Upper lobe of right lung (tissue), 1 donor: ENCODE results near the gene MCU. TPM values are rescaled to one million over a fixed set of nuclear protein-coding genes. Genes with fewer than 3 reads are reported as not detected.

Experiments
- ATAC-seq: fragments of 200-7000 bp; cut with Tn5 transposase; one replicate; pipeline ENCODE4 v1.9.1; 2020; ENCODE audit warnings: mild to moderate bottlenecking, moderate library complexity
- DNase-seq: peaks from one replicate; pipeline ENCODE4 v3.0.0-alpha.2; 2020
- H3K27ac ChIP-seq: fragments of 200-600 bp; one replicate; pipeline ENCODE4 v1.8.0; 2022
- H3K27me3 ChIP-seq: fragments of 200-600 bp; one replicate; pipeline ENCODE4 v1.8.0; 2022; ENCODE audit warnings: mild to moderate bottlenecking
- H3K36me3 ChIP-seq: fragments of 200-600 bp; one replicate; pipeline ENCODE4 v1.8.0; 2022
- H3K4me1 ChIP-seq: fragments of 200-600 bp; one replicate; pipeline ENCODE4 v1.8.0; 2022
- H3K4me3 ChIP-seq: fragments of 200-600 bp; one replicate; pipeline ENCODE4 v1.8.0; 2022; ENCODE audit warnings: mild to moderate bottlenecking
- H3K9me3 ChIP-seq: fragments of 200-600 bp; one replicate; pipeline ENCODE4 v1.8.0; 2022
- CTCF ChIP-seq: fragments of 200-600 bp; IDR thresholded peaks from one replicate; pipeline ENCODE4 v1.8.0; 2022; ENCODE audit warnings: antibody characterized with exemption
- intact Hi-C: fragments of 100-400 bp; cut with DNase I; formaldehyde crosslinking; loops from one replicate; pipeline ENCODE4 v1.11.0; 2022
- total RNA-seq: library from RNA; stranded (reverse); fragmentation: NEBNext Ultra II Directional; extraction: Animal tissue kit (Norgen Biotek cat#: 25700); gene quantifications from one replicate; pipeline ENCODE4 v1.2.1, GENCODE V29; 2021
- donor health status: DM: no; HTN: yes; CAD: no; lungs with severe emphysema.

MCU gene
- total RNA-seq, 1 donor from 2014 or later = 31.1 TPM

DNA sequence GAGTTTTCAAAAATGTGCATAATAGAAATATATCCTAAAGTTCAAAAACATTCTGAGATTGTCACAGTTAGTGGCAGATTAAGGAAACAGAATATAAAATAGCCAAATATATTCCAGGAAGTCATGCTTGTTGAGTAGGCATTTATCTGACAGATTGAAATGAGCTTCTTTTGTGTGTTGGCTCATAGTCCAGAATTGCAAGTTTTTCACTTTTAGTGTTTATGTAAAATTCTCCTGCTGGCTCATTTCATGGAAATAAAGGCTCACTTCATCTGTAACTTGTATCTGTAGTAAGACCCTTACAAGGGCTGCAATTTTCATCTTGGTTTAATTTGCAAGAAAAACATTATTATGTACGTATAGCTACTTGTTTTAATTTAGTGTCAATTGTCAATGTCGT is 93.5 kb downstream of the MCU start:
- H3K27me3 ChIP-seq = no peaks in the 10 kb centered on the region
- H3K36me3 ChIP-seq = no peaks in the 10 kb centered on the region
- no peak for ATAC-seq
- DNase-seq = no peak
- H3K27ac ChIP-seq = no peak overlapping the region
- H3K4me3 ChIP-seq = no peak overlapping the region
- H3K9me3 ChIP-seq = no peaks in the 10 kb centered on the region
- intact Hi-C loops = no loop called here
- TF ChIP-seq CTCF = no peak
- peaks cover 13% of the 10 kb centered on the region for H3K4me1 ChIP-seq

- Histone ChIP-seq H3K9me3 (no peaks in the 10 kb centered on the region), H3K4me1 (peaks cover 3% of the 10 kb centered on the region), H3K27ac (no peak overlapping the region), H3K4me3 (no peak overlapping the region), H3K36me3 (no peaks in the 10 kb centered on the region), H3K27me3 (no peaks in the 10 kb centered on the region)
- DNase-seq = no peak
- intact Hi-C loops = no loop called here
- no peak for ATAC-seq
- no peak for TF ChIP-seq CTCF
These were observed 98.5 kb downstream of the MCU start for GRCh38 chr10:72790216-72790990.

- H3K9me3 ChIP-seq = no peaks in the 10 kb centered on the region
- H3K27ac ChIP-seq = no peak overlapping the region
- no peak for TF ChIP-seq CTCF
- H3K27me3 ChIP-seq = no peaks in the 10 kb centered on the region
- H3K36me3 ChIP-seq = no peaks in the 10 kb centered on the region
- ATAC-seq (no peak), DNase-seq (no peak)
- intact Hi-C loops = no loop called here
- no peaks in the 10 kb centered on the region for H3K4me1 ChIP-seq
- no peak overlapping the region for H3K4me3 ChIP-seq
These were observed 100.3 kb downstream of the MCU start for GRCh38 chr10:72792288-72792687.

GRCh38 chr10:72793752-72794151 is 101.8 kb downstream of the MCU start:
- intact Hi-C loops = no loop called here
- TF ChIP-seq CTCF = no peak

DNA sequence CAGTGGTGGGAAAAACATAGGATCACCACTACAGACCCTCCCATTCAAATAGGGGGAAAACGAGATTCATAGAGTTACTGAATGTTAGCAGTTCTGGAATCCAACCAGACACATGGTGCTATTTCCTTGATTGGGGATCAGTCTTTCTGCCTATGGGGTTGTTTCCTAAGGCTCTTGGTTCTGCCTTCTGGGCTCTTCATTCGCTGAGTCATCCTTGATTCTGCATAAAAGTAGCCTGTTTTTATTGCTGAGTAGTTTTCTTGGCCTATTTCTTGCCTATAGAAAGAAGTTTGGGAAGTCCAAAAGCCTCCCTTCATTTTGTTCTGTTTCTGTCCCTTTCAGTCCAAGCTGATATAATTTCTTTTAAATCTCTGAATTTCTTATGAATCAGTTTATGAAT is 102.3 kb downstream of the MCU start:
- intact Hi-C loops = no loop called here
- Histone ChIP-seq H3K27me3 (no peaks in the 10 kb centered on the region), H3K9me3 (no peaks in the 10 kb centered on the region), H3K4me1 (no peaks in the 10 kb centered on the region), H3K4me3 (no peak overlapping the region), H3K36me3 (no peaks in the 10 kb centered on the region), H3K27ac (no peak overlapping the region)
- ATAC-seq (no peak), DNase-seq (no peak)
- TF ChIP-seq CTCF = no peak

More at GRCh38 chr10:72793752-72794151, 101.8 kb downstream of the MCU start:
- H3K27ac ChIP-seq = no peak overlapping the region
- H3K36me3 ChIP-seq = no peaks in the 10 kb centered on the region
- no peak overlapping the region for H3K4me3 ChIP-seq
- H3K9me3 ChIP-seq = no peaks in the 10 kb centered on the region
- no peak for ATAC-seq
- no peaks in the 10 kb centered on the region for H3K27me3 ChIP-seq
- no peaks in the 10 kb centered on the region for H3K4me1 ChIP-seq
- no peak for DNase-seq

DNA sequence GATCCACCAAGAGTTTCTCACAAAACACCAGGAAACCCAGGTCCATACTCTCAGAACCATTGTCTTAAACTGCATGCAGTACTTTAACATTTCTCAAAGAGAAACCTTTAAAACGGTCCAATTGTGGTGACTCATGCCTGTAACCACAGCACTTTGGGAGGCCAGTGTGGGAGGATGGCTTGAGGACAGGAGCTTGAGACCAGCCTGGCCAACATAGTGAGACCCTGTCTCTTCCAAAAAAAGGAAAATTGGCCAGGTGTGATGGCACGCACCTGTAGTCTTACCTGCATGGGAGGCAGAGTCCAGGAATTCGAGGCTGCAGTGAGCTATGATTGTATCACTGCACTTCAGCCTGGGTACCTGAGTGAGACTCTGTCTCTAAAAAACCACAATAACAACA is 104.1 kb downstream of the MCU start:
- no peak for ATAC-seq
- no peak for TF ChIP-seq CTCF
- no peaks in the 10 kb centered on the region for H3K9me3 ChIP-seq
- intact Hi-C loops = no loop called here
- no peak overlapping the region for H3K4me3 ChIP-seq
- no peak for DNase-seq
- no peaks in the 10 kb centered on the region for H3K4me1 ChIP-seq
- H3K36me3 ChIP-seq = no peaks in the 10 kb centered on the region
- H3K27ac ChIP-seq = no peak overlapping the region
- no peaks in the 10 kb centered on the region for H3K27me3 ChIP-seq
